ENCODE results near the gene PLAGL1. TPM values are rescaled to one million over a fixed set of nuclear protein-coding genes. Genes with fewer than 3 reads are reported as not detected.
"Not testable (repeated sequence)": the region's sequence is repeated elsewhere in the genome, so short reads cannot be mapped to it uniquely, and the experiment has no call there.

The PLAGL1 gene
- 126 TPM for polyA plus RNA-seq
- long read RNA-seq, donor 1, partial matches to known transcripts, result 0 of 4 reads
- long read RNA-seq, donor 1, other reads (novel, unspliced or antisense), result 0 of 4 reads
- long read RNA-seq, donor 2, partial matches to known transcripts, result 8 of 12 reads
- long read RNA-seq, donor 2, other reads (novel, unspliced or antisense), result 0 of 12 reads
- long read RNA-seq, donor 3, partial matches to known transcripts, result 26 of 35 reads
- long read RNA-seq, donor 3, other reads (novel, unspliced or antisense), result 0 of 35 reads
- long read RNA-seq, donor 4, result 0 reads
- long read RNA-seq, donor 5, partial matches to known transcripts, result 0 of 6 reads
- long read RNA-seq, donor 5, other reads (novel, unspliced or antisense), result 0 of 6 reads
- long read RNA-seq, donor 6, partial matches to known transcripts, result 14 of 19 reads
- long read RNA-seq, donor 6, other reads (novel, unspliced or antisense), result 0 of 19 reads
- long read RNA-seq, donor 7, partial matches to known transcripts, result 10 of 16 reads
- long read RNA-seq, donor 7, other reads (novel, unspliced or antisense), result 0 of 16 reads
- long read RNA-seq, donor 8, partial matches to known transcripts, result 12 of 16 reads
- long read RNA-seq, donor 8, other reads (novel, unspliced or antisense), result 0 of 16 reads
- long read RNA-seq, donor 9, partial matches to known transcripts, result 18 of 21 reads
- long read RNA-seq, donor 9, other reads (novel, unspliced or antisense), result 0 of 21 reads
- long read RNA-seq, donor 10, partial matches to known transcripts, result 0 of 4 reads
- long read RNA-seq, donor 10, other reads (novel, unspliced or antisense), result 0 of 4 reads
- long read RNA-seq, donor 11, partial matches to known transcripts, result 5 of 8 reads
- long read RNA-seq, donor 11, other reads (novel, unspliced or antisense), result 0 of 8 reads

- Histone ChIP-seq H3K27ac (ENCODE audit: low read length) (peak within 1 kb of the TSS; percentile 69), H3K36me3 (ENCODE audit: control insufficient read depth, insufficient read depth, low read length) (no peaks in the 10 kb centered on the region), H3K4me3 (ENCODE audit: low read length) (peak within 1 kb of the TSS; percentile 60), H3K9me3 (ENCODE audit: control insufficient read depth, low read depth, low read length) (peaks cover 8% of the 10 kb centered on the region), H3K27me3 (ENCODE audit: control insufficient read depth, insufficient read depth, low read length) (no peaks in the 10 kb centered on the region), H3K4me1 (ENCODE audit: control insufficient read depth, insufficient read depth, low read length) (no peaks in the 10 kb centered on the region)
- DNase-seq, result peak; percentile 33 to 74
- WGBS (ENCODE audit: insufficient coverage, low lambda C conversion rate), result 62% methylated on average over 3 of the region's 75 CpGs
Observed at GRCh38 chr6:144008120-144008811, at the start of gene PLAGL1. TSS of gene PLAGL1 (minus strand) at chr6:144008259. CDS start at chr6:143948136, 60,123 bp downstream.

- Histone ChIP-seq H3K27ac (ENCODE audit: low read length) (peak overlapping the region; percentile 20), H3K27me3 (ENCODE audit: control insufficient read depth, insufficient read depth, low read length) (no peaks in the 10 kb centered on the region), H3K4me3 (ENCODE audit: low read length) (no peak overlapping the region), H3K36me3 (ENCODE audit: control insufficient read depth, insufficient read depth, low read length) (no peaks in the 10 kb centered on the region), H3K9me3 (ENCODE audit: control insufficient read depth, low read depth, low read length) (no peaks in the 10 kb centered on the region), H3K4me1 (ENCODE audit: control insufficient read depth, insufficient read depth, low read length) (no peaks in the 10 kb centered on the region)
- peak in 1 of 2 donors; percentile 21 for DNase-seq
- no CpG with 5 or more reads among the region's 6 CpGs for WGBS (ENCODE audit: insufficient coverage, low lambda C conversion rate)
Observed at GRCh38 chr6:144055121-144055931, 47.3 kb upstream of the PLAGL1 start.

- no peak overlapping the region for H3K4me3 ChIP-seq (ENCODE audit: low read length)
- no peaks in the 10 kb centered on the region for H3K27me3 ChIP-seq (ENCODE audit: control insufficient read depth, insufficient read depth, low read length)
- H3K27ac ChIP-seq (ENCODE audit: low read length), result no peak overlapping the region
- no peaks in the 10 kb centered on the region for H3K4me1 ChIP-seq (ENCODE audit: control insufficient read depth, insufficient read depth, low read length)
- no CpG with 5 or more reads among the region's 3 CpGs for WGBS (ENCODE audit: insufficient coverage, low lambda C conversion rate)
- no peaks in the 10 kb centered on the region for H3K9me3 ChIP-seq (ENCODE audit: control insufficient read depth, low read depth, low read length)
- no peaks in the 10 kb centered on the region for H3K36me3 ChIP-seq (ENCODE audit: control insufficient read depth, insufficient read depth, low read length)
- DNase-seq, result no peak
Observed at GRCh38 chr6:144053601-144054000, 45.5 kb upstream of the PLAGL1 start.

GRCh38 chr6:144052488-144052887 lies 44.4 kb upstream of the PLAGL1 start:
- H3K4me3 ChIP-seq (ENCODE audit: low read length), result no peak overlapping the region
- H3K4me1 ChIP-seq (ENCODE audit: control insufficient read depth, insufficient read depth, low read length), result no peaks in the 10 kb centered on the region
- no peaks in the 10 kb centered on the region for H3K27me3 ChIP-seq (ENCODE audit: control insufficient read depth, insufficient read depth, low read length)
- no peak for DNase-seq
- no peaks in the 10 kb centered on the region for H3K9me3 ChIP-seq (ENCODE audit: control insufficient read depth, low read depth, low read length)
- H3K36me3 ChIP-seq (ENCODE audit: control insufficient read depth, insufficient read depth, low read length), result no peaks in the 10 kb centered on the region
- H3K27ac ChIP-seq (ENCODE audit: low read length), result no peak overlapping the region

- DNase-seq, result no peak
- no peaks in the 10 kb centered on the region for H3K36me3 ChIP-seq (ENCODE audit: control insufficient read depth, insufficient read depth, low read length)
- H3K4me3 ChIP-seq (ENCODE audit: low read length), result no peak overlapping the region
- no peaks in the 10 kb centered on the region for H3K4me1 ChIP-seq (ENCODE audit: control insufficient read depth, insufficient read depth, low read length)
- H3K27ac ChIP-seq (ENCODE audit: low read length), result no peak overlapping the region
- no peaks in the 10 kb centered on the region for H3K27me3 ChIP-seq (ENCODE audit: control insufficient read depth, insufficient read depth, low read length)
- WGBS (ENCODE audit: insufficient coverage, low lambda C conversion rate), result no CpG with 5 or more reads among the region's 1 CpG
- no peaks in the 10 kb centered on the region for H3K9me3 ChIP-seq (ENCODE audit: control insufficient read depth, low read depth, low read length)
Observed at GRCh38 chr6:144049386-144049785, 41.3 kb upstream of the PLAGL1 start.

- Histone ChIP-seq H3K36me3 (ENCODE audit: control insufficient read depth, insufficient read depth, low read length) (no peaks in the 10 kb centered on the region), H3K27ac (ENCODE audit: low read length) (no peak overlapping the region), H3K4me3 (ENCODE audit: low read length) (no peak overlapping the region), H3K4me1 (ENCODE audit: control insufficient read depth, insufficient read depth, low read length) (no peaks in the 10 kb centered on the region), H3K9me3 (ENCODE audit: control insufficient read depth, low read depth, low read length) (no peaks in the 10 kb centered on the region), H3K27me3 (ENCODE audit: control insufficient read depth, insufficient read depth, low read length) (no peaks in the 10 kb centered on the region)
- no peak for DNase-seq
- WGBS (ENCODE audit: insufficient coverage, low lambda C conversion rate), result no CpG with 5 or more reads among the region's 1 CpG
Observed at GRCh38 chr6:144047688-144048087, 39.6 kb upstream of the PLAGL1 start.

- not testable (repeated sequence) for H3K9me3 ChIP-seq (ENCODE audit: control insufficient read depth, low read depth, low read length); DNase-seq; H3K36me3 ChIP-seq (ENCODE audit: control insufficient read depth, insufficient read depth, low read length); H3K27ac ChIP-seq (ENCODE audit: low read length); H3K27me3 ChIP-seq (ENCODE audit: control insufficient read depth, insufficient read depth, low read length); H3K4me3 ChIP-seq (ENCODE audit: low read length); H3K4me1 ChIP-seq (ENCODE audit: control insufficient read depth, insufficient read depth, low read length)
- no CpG with 5 or more reads among the region's 8 CpGs for WGBS (ENCODE audit: insufficient coverage, low lambda C conversion rate)
Observed at GRCh38 chr6:144046672-144047071, 38.6 kb upstream of the PLAGL1 start.

- not testable (repeated sequence) for H3K36me3 ChIP-seq (ENCODE audit: control insufficient read depth, insufficient read depth, low read length); H3K27me3 ChIP-seq (ENCODE audit: control insufficient read depth, insufficient read depth, low read length); DNase-seq; H3K4me3 ChIP-seq (ENCODE audit: low read length); H3K4me1 ChIP-seq (ENCODE audit: control insufficient read depth, insufficient read depth, low read length); H3K9me3 ChIP-seq (ENCODE audit: control insufficient read depth, low read depth, low read length); H3K27ac ChIP-seq (ENCODE audit: low read length)
- no CpG with 5 or more reads among the region's 2 CpGs for WGBS (ENCODE audit: insufficient coverage, low lambda C conversion rate)
Observed at GRCh38 chr6:144044989-144045388, 36.9 kb upstream of the PLAGL1 start.

- Histone ChIP-seq H3K27me3 (ENCODE audit: control insufficient read depth, insufficient read depth, low read length) (no peaks in the 10 kb centered on the region), H3K36me3 (ENCODE audit: control insufficient read depth, insufficient read depth, low read length) (no peaks in the 10 kb centered on the region), H3K4me1 (ENCODE audit: control insufficient read depth, insufficient read depth, low read length) (peaks cover 7% of the 10 kb centered on the region), H3K4me3 (ENCODE audit: low read length) (no peak overlapping the region), H3K27ac (ENCODE audit: low read length) (no peak overlapping the region), H3K9me3 (ENCODE audit: control insufficient read depth, low read depth, low read length) (peaks cover 3% of the 10 kb centered on the region)
- WGBS (ENCODE audit: insufficient coverage, low lambda C conversion rate), result 30% methylated on average over 2 of the region's 3 CpGs
- peak in 1 of 2 donors; percentile 56 for DNase-seq
Observed at GRCh38 chr6:144036835-144037195, 28.8 kb upstream of the PLAGL1 start.
